Measurements from ENCODE around the gene RASGRF1. TPM values are rescaled to one million over a fixed set of nuclear protein-coding genes. Genes with fewer than 3 reads are reported as not detected.
"Not testable (repeated sequence)": the region's sequence is repeated elsewhere in the genome, so short reads cannot be mapped to it uniquely, and the experiment has no call there.

Gene RASGRF1
- total RNA-seq, 1 donor from 2014 or later = not detected

DNA sequence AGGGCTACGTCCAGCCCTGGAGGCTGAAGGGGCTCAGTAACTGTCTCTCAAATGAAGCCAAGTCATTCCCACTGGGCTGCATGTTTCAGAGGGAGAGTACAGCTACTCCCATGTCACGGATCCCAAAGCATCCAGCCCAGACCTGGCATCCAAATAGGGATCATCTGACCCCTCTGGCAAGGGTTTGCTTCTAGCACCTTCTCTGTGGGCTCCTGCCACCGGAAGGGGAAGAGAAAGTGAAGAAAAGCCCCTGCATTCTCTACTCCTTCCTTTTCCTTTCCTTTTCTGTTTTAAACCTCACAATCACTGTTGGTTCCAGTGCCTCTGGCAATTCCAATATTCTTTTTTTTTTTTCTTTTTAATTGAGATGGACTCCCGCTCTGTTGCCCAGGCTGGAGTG is 81.2 kb downstream of the RASGRF1 start:
- ATAC-seq = no peak
- DNase-seq (ENCODE audit: low spot score) = no peak

GRCh38 chr15:79008659-79009058 is 81.9 kb downstream of the RASGRF1 start:
- DNase-seq (ENCODE audit: low spot score) (no peak), ATAC-seq (no peak)

- DNase-seq (ENCODE audit: low spot score) = no peak
- ATAC-seq = peak; percentile 90
These were observed 83.5 kb downstream of the RASGRF1 start for GRCh38 chr15:79007066-79007465.

GRCh38 chr15:79006071-79006470 is 84.5 kb downstream of the RASGRF1 start:
- ATAC-seq (no peak), DNase-seq (ENCODE audit: low spot score) (no peak)

- peak; percentile 25 for ATAC-seq
- DNase-seq (ENCODE audit: low spot score) = no peak
These were observed 86.2 kb downstream of the RASGRF1 start for GRCh38 chr15:79004336-79004735.

GRCh38 chr15:79003896-79004295 is 86.7 kb downstream of the RASGRF1 start:
- no peak for ATAC-seq
- DNase-seq (ENCODE audit: low spot score) = no peak

GRCh38 chr15:79003301-79003700 is 87.3 kb downstream of the RASGRF1 start:
- no peak for ATAC-seq
- DNase-seq (ENCODE audit: low spot score) = no peak

GRCh38 chr15:79002581-79002980 is 88.0 kb downstream of the RASGRF1 start:
- DNase-seq (ENCODE audit: low spot score) = no peak
- no peak for ATAC-seq

DNA sequence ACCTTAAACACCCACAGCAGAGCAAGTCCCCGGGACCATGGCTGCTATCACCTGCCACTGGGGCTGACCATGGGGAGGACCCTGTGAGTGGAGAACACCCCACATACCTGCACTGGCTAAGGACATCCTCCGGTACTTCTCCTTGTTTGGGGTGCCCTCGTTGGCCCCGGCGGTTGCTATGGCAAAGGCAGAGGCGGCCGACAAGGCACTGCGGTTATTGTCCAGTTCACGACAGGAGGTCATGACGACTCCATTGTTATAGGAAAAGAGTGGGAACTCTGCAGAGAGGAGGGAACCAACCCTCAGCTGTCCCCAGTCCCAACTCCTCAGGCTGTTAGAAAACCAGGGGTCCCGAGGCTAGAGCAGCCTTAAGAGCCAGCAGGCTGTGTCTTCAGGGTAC is 90.9 kb downstream of the RASGRF1 start:
- DNase-seq (ENCODE audit: low spot score) = no peak
- ATAC-seq = no peak

- ATAC-seq = no peak
- no peak for DNase-seq (ENCODE audit: low spot score)
These were observed 92.1 kb downstream of the RASGRF1 start for GRCh38 chr15:78998526-78998925.

- ATAC-seq (no peak), DNase-seq (ENCODE audit: low spot score) (no peak)
These were observed 92.5 kb downstream of the RASGRF1 start for GRCh38 chr15:78997981-78998499.

DNA sequence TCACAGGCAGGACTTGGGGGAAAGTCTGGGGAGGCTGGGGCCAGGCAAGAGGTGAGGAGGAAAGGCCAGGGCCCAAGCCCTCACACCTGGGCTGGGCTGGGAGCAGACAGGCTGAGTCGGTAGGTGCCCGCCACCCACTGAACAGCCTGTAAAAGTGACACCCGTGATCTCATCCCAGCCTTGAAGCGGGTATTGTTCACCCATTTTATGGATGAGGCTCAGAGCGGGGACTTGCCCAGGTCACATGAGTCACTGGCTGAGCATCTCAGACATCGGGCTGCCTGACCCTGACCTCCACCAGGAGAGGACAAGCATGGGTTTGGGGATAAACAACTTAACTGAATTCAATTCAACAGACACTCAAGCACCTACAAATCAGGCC is 93.7 kb downstream of the RASGRF1 start:
- ATAC-seq (no peak), DNase-seq (ENCODE audit: low spot score) (no peak)

GRCh38 chr15:78995921-78996893 is 94.4 kb downstream of the RASGRF1 start:
- ATAC-seq (no peak), DNase-seq (ENCODE audit: low spot score) (no peak)

DNA sequence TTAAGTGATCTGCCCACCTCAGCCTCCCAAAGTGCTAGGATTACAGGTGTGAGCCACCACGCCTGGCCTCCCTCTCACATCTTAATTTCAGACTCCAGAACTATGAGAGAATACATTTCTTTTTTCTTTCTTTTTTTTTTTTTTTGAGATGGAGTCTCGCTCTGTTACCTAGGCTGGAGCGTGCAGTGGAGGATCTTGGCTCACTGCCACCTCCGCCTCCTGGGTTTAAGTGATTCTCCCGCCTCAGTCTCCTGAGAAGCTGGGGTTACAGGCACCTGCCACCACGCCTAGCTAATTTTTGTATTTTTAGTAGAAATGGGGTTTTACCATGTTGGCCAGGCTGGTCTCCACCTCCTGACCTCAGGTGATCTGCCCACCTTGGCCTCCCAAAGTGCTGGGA is 95.4 kb downstream of the RASGRF1 start:
- ATAC-seq = not testable (repeated sequence)

DNA sequence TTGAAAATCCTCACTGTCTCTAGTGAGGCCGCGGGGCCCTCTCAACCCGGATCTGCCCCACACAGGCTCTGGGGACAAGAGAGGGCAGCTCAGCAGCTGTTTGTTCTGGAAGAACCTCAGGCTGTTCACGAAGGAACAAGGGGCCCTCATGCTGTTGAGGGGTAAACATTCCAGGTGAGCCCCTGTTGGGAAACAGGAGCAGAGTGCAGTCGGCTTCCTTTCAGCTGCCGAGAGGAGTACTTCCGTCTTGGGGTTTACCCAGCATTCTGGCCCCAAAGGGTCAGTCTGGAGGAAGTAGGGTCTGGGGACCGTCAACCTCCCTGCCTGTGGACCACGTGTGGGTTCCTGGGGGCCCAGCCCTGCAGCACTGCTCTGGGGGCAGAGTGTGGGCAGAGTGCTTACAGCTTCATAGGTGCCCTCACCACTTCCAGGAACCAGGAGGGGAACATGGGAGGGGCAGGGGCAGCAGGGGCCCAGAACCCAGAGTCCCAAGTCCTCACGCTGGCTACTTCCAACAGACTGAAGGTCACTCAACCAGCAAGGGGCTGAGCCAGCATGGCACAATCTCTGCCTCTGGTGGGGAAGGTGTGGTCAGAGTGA is 96.5 kb downstream of the RASGRF1 start:
- no peak for DNase-seq (ENCODE audit: low spot score)
- peak; percentile 18 for ATAC-seq

More for the DNA sequence above, 95.4 kb downstream of the RASGRF1 start:
- DNase-seq (ENCODE audit: low spot score) = not testable (repeated sequence)

- DNase-seq (ENCODE audit: low spot score) = no peak
- no peak for ATAC-seq
These were observed 97.2 kb downstream of the RASGRF1 start for GRCh38 chr15:78993257-78993930.

- ATAC-seq (peak; percentile 43), DNase-seq (ENCODE audit: low spot score) (no peak)
These were observed 97.9 kb downstream of the RASGRF1 start for GRCh38 chr15:78992416-78993256.

GRCh38 chr15:78991879-78992278 is 98.7 kb downstream of the RASGRF1 start:
- DNase-seq (ENCODE audit: low spot score) (no peak), ATAC-seq (no peak)

DNA sequence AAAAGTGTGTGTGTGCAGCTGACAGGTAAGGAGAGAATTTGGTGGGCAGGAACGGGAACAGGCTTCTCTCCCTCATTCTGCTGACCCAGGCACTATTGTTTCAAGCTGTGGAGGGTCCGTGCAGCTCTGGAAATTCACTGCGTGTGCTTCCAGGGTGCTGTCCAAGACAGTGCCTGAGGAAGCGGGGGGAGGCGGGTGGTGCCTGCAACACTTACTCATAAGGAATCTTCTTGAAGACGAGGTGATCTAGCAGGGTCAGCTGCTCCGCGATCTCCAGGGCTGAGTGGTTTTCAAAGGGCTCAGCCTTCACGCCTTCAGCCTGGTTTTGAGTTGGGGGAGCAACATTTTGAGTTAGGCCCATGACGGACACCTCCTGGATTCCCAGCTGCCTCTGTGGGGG is 99.1 kb downstream of the RASGRF1 start:
- ATAC-seq = no peak
- no peak for DNase-seq (ENCODE audit: low spot score)

- no peak for DNase-seq (ENCODE audit: low spot score)
- ATAC-seq = no peak
These were observed 100.3 kb downstream of the RASGRF1 start for GRCh38 chr15:78990278-78990677.

Measured in left lobe of liver (tissue), 2 donors.